Prostate gland (tissue), 2 donors: ENCODE results near the gene PBX4.

Experiments
- POLR2A ChIP-seq: fragments of 450-650 bp; IDR thresholded peaks from one replicate; pipeline ENCODE4 v1.6.1; 2016; ENCODE audit warnings: antibody characterized with exemption, mild to moderate bottlenecking
- POLR2AphosphoS5 ChIP-seq: sonication (generic); formaldehyde crosslinking; IDR thresholded peaks from one replicate; pipeline ENCODE4 v1.6.1; 2017; ENCODE audit warnings: antibody characterized with exemption
- TF ChIP-seq, protein P1 (sequence below), 4 experiments: fragments of 200-600 bp in 2 of 4; fragments of 450-650 bp in 2 of 4; sonication (generic) in 2 of 4; IDR thresholded peaks; 1 replicate in 3 of 4; 2 replicates in 1 of 4; pipeline ENCODE4 v1.5.1; 2016 to 2019; ENCODE audit warnings: antibody characterized with exemption in 4 of 4, mild to moderate bottlenecking in 2 of 4, moderate library complexity in 2 of 4

DNA sequence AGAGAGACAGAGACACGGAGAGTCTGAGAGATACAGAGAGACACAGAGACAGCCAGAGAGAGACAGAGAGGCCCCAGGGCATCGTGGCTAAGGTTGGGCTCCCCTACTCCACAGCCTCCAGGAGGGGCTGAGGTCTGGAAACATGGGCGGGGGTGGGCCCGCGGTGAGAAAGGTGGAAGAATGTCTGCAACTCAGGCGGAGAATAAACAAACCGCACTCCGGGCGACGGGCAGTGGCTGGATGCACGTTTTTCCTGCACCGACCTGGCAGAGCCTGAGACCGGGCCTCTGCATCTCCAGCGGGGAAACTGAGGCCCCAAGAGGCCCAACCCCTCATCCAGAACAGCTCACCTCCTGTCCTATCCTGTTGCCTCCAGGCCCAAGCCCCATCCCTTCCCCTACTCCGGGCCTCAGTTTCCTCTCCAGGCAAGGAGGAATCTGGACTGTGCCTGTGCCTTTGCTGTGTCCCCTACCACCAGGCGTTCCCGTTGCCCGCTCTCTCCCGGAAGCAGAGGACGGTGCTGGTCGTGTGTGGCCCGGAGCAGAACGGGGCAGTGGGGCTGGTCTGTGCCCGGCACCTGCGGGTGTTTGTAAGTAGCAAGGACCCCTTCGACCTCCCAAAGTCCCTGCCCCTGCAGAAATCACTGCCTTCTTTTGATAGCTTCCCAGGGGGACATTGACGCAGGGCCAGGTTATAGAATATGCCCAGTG, 83.8 kb downstream of the PBX4 start:
- TF ChIP-seq, protein P1, sequence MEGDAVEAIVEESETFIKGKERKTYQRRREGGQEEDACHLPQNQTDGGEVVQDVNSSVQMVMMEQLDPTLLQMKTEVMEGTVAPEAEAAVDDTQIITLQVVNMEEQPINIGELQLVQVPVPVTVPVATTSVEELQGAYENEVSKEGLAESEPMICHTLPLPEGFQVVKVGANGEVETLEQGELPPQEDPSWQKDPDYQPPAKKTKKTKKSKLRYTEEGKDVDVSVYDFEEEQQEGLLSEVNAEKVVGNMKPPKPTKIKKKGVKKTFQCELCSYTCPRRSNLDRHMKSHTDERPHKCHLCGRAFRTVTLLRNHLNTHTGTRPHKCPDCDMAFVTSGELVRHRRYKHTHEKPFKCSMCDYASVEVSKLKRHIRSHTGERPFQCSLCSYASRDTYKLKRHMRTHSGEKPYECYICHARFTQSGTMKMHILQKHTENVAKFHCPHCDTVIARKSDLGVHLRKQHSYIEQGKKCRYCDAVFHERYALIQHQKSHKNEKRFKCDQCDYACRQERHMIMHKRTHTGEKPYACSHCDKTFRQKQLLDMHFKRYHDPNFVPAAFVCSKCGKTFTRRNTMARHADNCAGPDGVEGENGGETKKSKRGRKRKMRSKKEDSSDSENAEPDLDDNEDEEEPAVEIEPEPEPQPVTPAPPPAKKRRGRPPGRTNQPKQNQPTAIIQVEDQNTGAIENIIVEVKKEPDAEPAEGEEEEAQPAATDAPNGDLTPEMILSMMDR (IDR thresholded peaks at IDR 0.05): no peak
- TF ChIP-seq POLR2A (no peak), POLR2AphosphoS5 (no peak)
